Upper lobe of left lung (tissue), 6 donors: Measurements from ENCODE around the gene KIRREL1. TPM values are rescaled to one million over a fixed set of nuclear protein-coding genes. Genes with fewer than 3 reads are reported as not detected.

Experiments used
- ATAC-seq, 2 donors: fragments of 200-7000 bp; cut with Tn5 transposase; one replicate each; pipeline ENCODE4 v1.9.1; 2022; ENCODE audit warnings: mild to moderate bottlenecking in 2 of 2, moderate library complexity in 2 of 2; ENCODE audit not compliant: low FRiP score in 2 of 2
- DNase-seq, 2 donors: peaks; one replicate each; pipeline ENCODE4 v3.0.0-alpha.2; 2019 to 2020
- H3K27ac ChIP-seq, 4 donors: fragments of 200-600 bp; sonication (generic); one replicate each; pipeline ENCODE4 v1.5.1; 2016 to 2019
- H3K27me3 ChIP-seq, 4 donors: fragments of 200-600 bp; sonication (generic); one replicate each; pipeline ENCODE4 v1.5.1; 2017 to 2019
- H3K36me3 ChIP-seq, 4 donors: fragments of 200-600 bp; sonication (generic); one replicate each; pipeline ENCODE4 v1.5.1; 2016 to 2019
- H3K4me1 ChIP-seq, 4 donors: fragments of 200-600 bp; sonication (generic); one replicate each; pipeline ENCODE4 v1.5.1; 2018 to 2019
- H3K4me3 ChIP-seq, 4 donors: fragments of 200-600 bp; sonication (generic); one replicate each; pipeline ENCODE4 v1.5.1; 2017 to 2019; ENCODE audit warnings: mild to moderate bottlenecking in 2 of 4, moderate library complexity in 1 of 4
- H3K9me3 ChIP-seq, 4 donors: fragments of 200-600 bp; sonication (generic); one replicate each; pipeline ENCODE4 v1.5.1; 2018 to 2019
- CTCF ChIP-seq, 6 experiments: fragments of 450-650 bp in 4 of 6; fragments of 200-600 bp in 2 of 6; sonication (generic) in 2 of 6; IDR thresholded peaks; one replicate each; pipeline ENCODE4 v1.5.1; 2016 to 2019; ENCODE audit warnings: antibody characterized with exemption in 6 of 6
- EP300 ChIP-seq, 4 donors: sonication (generic); formaldehyde crosslinking; IDR thresholded peaks; one replicate each; pipeline ENCODE4 v1.5.1; 2017; ENCODE audit warnings: antibody characterized with exemption in 4 of 4, control low read depth in 2 of 4
- POLR2A ChIP-seq, 4 donors: fragments of 450-650 bp; IDR thresholded peaks; one replicate each; pipeline ENCODE4 v1.5.1; 2016 to 2017; ENCODE audit warnings: antibody characterized with exemption in 4 of 4, mild to moderate bottlenecking in 2 of 4
- POLR2AphosphoS5 ChIP-seq, 2 donors: sonication (generic); formaldehyde crosslinking; IDR thresholded peaks; one replicate each; pipeline ENCODE4 v1.5.1; 2017; ENCODE audit warnings: antibody characterized with exemption in 2 of 2
- WGBS, 2 donors: methylation state at CpG; one replicate each; pipeline ENCODE4 v1.1.5; 2017 to 2018; 5-methylcytosine and 5-hydroxymethylcytosine counted together
- total RNA-seq, 6 donors: library from RNA; depleted of rRNA in 4 of 6; stranded (reverse); fragments of >200 nt in 4 of 6; gene quantifications; one replicate each; pipeline versions ENCODE4 v1.1.0 to v1.2.1, GENCODE V29; 2016 to 2021
- donor health status: DM: no; HTN: no; CAD: no; lungs with moderate emphysema.
- donor health status: DM: no; HTN: yes; CAD: no; lungs with severe emphysema.

Gene KIRREL1
- total RNA-seq, 6 donors from 2014 or later: 16.9 to 40.6 (median 25.8) TPM

GRCh38 chr1:158089476-158089875, 96.0 kb downstream of the KIRREL1 start:
- 84 to 92% methylated on average over 7 to 16 of the region's 16 CpGs for WGBS, 2 donors
- DNase-seq (peak in 1 of 2 donors; percentile 50), ATAC-seq (no peak)
- no peaks in the 10 kb centered on the region for H3K27me3 ChIP-seq
- no peak overlapping the region for H3K27ac ChIP-seq
- H3K36me3 ChIP-seq: peaks cover 0 to 86% (median 35%) of the 10 kb centered on the region in 4 donors
- no peaks in the 10 kb centered on the region for H3K9me3 ChIP-seq
- H3K4me3 ChIP-seq: no peak overlapping the region
- no peaks in the 10 kb centered on the region for H3K4me1 ChIP-seq
- no peak for TF ChIP-seq CTCF (IDR thresholded peaks at IDR 0.05)
- TF ChIP-seq POLR2AphosphoS5 (IDR thresholded peaks at IDR 0.05): no peak
- TF ChIP-seq EP300 (IDR thresholded peaks at IDR 0.05): no peak
- no peak for TF ChIP-seq POLR2A (IDR thresholded peaks at IDR 0.05)

- Histone ChIP-seq H3K4me1 (no peaks in the 10 kb centered on the region), H3K27me3 (no peaks in the 10 kb centered on the region), H3K9me3 (no peaks in the 10 kb centered on the region), H3K36me3 (peaks cover 0 to 86% (median 35%) of the 10 kb centered on the region in 4 donors), H3K27ac (no peak overlapping the region), H3K4me3 (no peak overlapping the region)
- TF ChIP-seq POLR2A (IDR thresholded peaks at IDR 0.05): no peak
- no peak for TF ChIP-seq EP300 (IDR thresholded peaks at IDR 0.05)
- no peak for TF ChIP-seq CTCF (IDR thresholded peaks at IDR 0.05)
- no peak for TF ChIP-seq POLR2AphosphoS5 (IDR thresholded peaks at IDR 0.05)
- ATAC-seq (no peak), DNase-seq (peak in 1 of 2 donors; percentile 33)
- WGBS, 2 donors: 82 to 83% methylated on average over 9 of the region's 9 CpGs
Measured at GRCh38 chr1:158089925-158090637, 96.6 kb downstream of the KIRREL1 start.

- Histone ChIP-seq H3K4me3 (no peak overlapping the region), H3K27me3 (no peaks in the 10 kb centered on the region), H3K36me3 (peaks cover 0 to 61% (median 31%) of the 10 kb centered on the region in 4 donors), H3K9me3 (no peaks in the 10 kb centered on the region), H3K27ac (no peak overlapping the region), H3K4me1 (no peaks in the 10 kb centered on the region)
- TF ChIP-seq POLR2AphosphoS5 (IDR thresholded peaks at IDR 0.05) (no peak), POLR2A (IDR thresholded peaks at IDR 0.05) (no peak), EP300 (IDR thresholded peaks at IDR 0.05) (no peak)
- DNase-seq (peak in 1 of 2 donors; percentile 39), ATAC-seq (no peak)
- 96 to 97% methylated on average over 11 to 18 of the region's 18 CpGs for WGBS, 2 donors
Measured at GRCh38 chr1:158093376-158093775, 99.9 kb downstream of the KIRREL1 start.

- H3K27ac ChIP-seq: no peak overlapping the region
- WGBS, 2 donors: 95% methylated on average over 12 to 14 of the region's 14 CpGs
Measured at GRCh38 chr1:158094571-158094970, 101.1 kb downstream of the KIRREL1 start.

More at GRCh38 chr1:158094571-158094970, 101.1 kb downstream of the KIRREL1 start:
- no peaks in the 10 kb centered on the region for H3K4me1 ChIP-seq
- TF ChIP-seq EP300 (IDR thresholded peaks at IDR 0.05) (no peak), CTCF (IDR thresholded peaks at IDR 0.05) (no peak), POLR2A (IDR thresholded peaks at IDR 0.05) (no peak), POLR2AphosphoS5 (IDR thresholded peaks at IDR 0.05) (no peak)
- H3K9me3 ChIP-seq: no peaks in the 10 kb centered on the region
- H3K27me3 ChIP-seq: no peaks in the 10 kb centered on the region
- no peak overlapping the region for H3K4me3 ChIP-seq
- no peak for ATAC-seq
- H3K36me3 ChIP-seq: peaks cover 0 to 52% (median 23%) of the 10 kb centered on the region in 4 donors
- DNase-seq: peak in 1 of 2 donors; percentile 64
